HepG2 (cell line): ENCODE results near the gene SRCIN1. TPM values are rescaled to one million over a fixed set of nuclear protein-coding genes. Genes with fewer than 3 reads are reported as not detected.

Source experiments
- DNMT3B ChIP-seq: conservative IDR thresholded peaks from 2 replicates; pipeline ENCODE4 v1.6.1; 2016; ENCODE audit warnings: missing biosample characterization, control low read depth
- GABPB1 ChIP-seq: IDR thresholded peaks from 2 replicates; pipeline ENCODE4 v1.6.1; 2016; ENCODE audit warnings: mild to moderate bottlenecking, missing genetic modification reagents, moderate library complexity, missing compliant biosample characterization
- IRF9 ChIP-seq: sonication (generic); formaldehyde crosslinking; IDR thresholded peaks from 2 replicates; pipeline ENCODE4 v1.8.0; 2022; ENCODE audit warnings: missing genetic modification reagents, mild to moderate bottlenecking, borderline replicate concordance
- NR3C1 ChIP-seq: sonication (generic); formaldehyde crosslinking; IDR thresholded peaks from 2 replicates; pipeline ENCODE4 v1.4.0; 2020; ENCODE audit warnings: missing genetic modification reagents
- SAFB2 ChIP-seq: sonication (generic); formaldehyde crosslinking; IDR thresholded peaks from 2 replicates; pipeline ENCODE4 v1.5.1; 2020; ENCODE audit warnings: missing genetic modification reagents, low read depth, mild to moderate bottlenecking, borderline replicate concordance
- SKIL ChIP-seq: sonication (generic); formaldehyde crosslinking; IDR thresholded peaks from 2 replicates; pipeline ENCODE4 v1.8.0; 2022; ENCODE audit warnings: missing genetic modification reagents, mild to moderate bottlenecking, moderate library complexity, borderline replicate concordance
- ZBTB44 ChIP-seq: sonication (generic); formaldehyde crosslinking; IDR thresholded peaks from 2 replicates; pipeline ENCODE4 v1.4.0; 2020; ENCODE audit warnings: missing genetic modification reagents
- ZNF329 ChIP-seq: sonication (generic); formaldehyde crosslinking; IDR thresholded peaks from 2 replicates; pipeline ENCODE4 v1.9.0; 2021; ENCODE audit warnings: low read depth, mild to moderate bottlenecking, missing genetic modification reagents
- ZNF34 ChIP-seq: sonication (generic); formaldehyde crosslinking; IDR thresholded peaks from 2 replicates; pipeline ENCODE4 v1.4.0; 2020; ENCODE audit warnings: mild to moderate bottlenecking, missing genetic modification reagents, borderline replicate concordance
- ZNF407 ChIP-seq: sonication (generic); formaldehyde crosslinking; IDR thresholded peaks from one replicate; pipeline ENCODE4 v1.5.1; 2020; ENCODE audit warnings: mild to moderate bottlenecking, missing genetic modification reagents; ENCODE audit errors: not compliant biosample characterization
- ZNF580 ChIP-seq: IDR thresholded peaks from 2 replicates; pipeline ENCODE4 v1.6.1; 2016; ENCODE audit warnings: low read depth, borderline replicate concordance
- ZNF777 ChIP-seq: sonication (generic); formaldehyde crosslinking; IDR thresholded peaks from 2 replicates; pipeline ENCODE4 v1.4.0; 2020; ENCODE audit warnings: missing genetic modification reagents
- ZNF816 ChIP-seq: sonication (generic); formaldehyde crosslinking; IDR thresholded peaks from 2 replicates; pipeline ENCODE4 v1.8.0; 2022; ENCODE audit warnings: missing genetic modification reagents, mild to moderate bottlenecking, borderline replicate concordance
- ZSCAN21 ChIP-seq: sonication (generic); formaldehyde crosslinking; IDR thresholded peaks from 2 replicates; pipeline ENCODE4 v1.8.0; 2022; ENCODE audit warnings: mild to moderate bottlenecking, missing genetic modification reagents, moderate library complexity, borderline replicate concordance
- polyA plus RNA-seq, 8 experiments: library from polyadenylated mRNA; depleted of rRNA in 3 of 8; stranded (reverse) in 7 of 8; unstranded in 1 of 8; fragments of >200 nt; fragmentation: Illumina TruSeq in 4 of 8; extraction: Trizol in 4 of 8; gene quantifications; 2 replicates each; pipeline versions ENCODE4 v1.2.1 to v1.2.3, GENCODE V29; 2011 to 2016; ENCODE audit warnings: low read depth in 4 of 8, missing spikeins in 1 of 8, mixed read lengths in 1 of 8; ENCODE audit not compliant: insufficient read depth in 1 of 8
- total RNA-seq, 5 experiments: library from RNA; depleted of rRNA; stranded (reverse); fragments of >200 nt; fragmentation: Illumina TruSeq; extraction: Trizol; gene quantifications; 2 replicates each; pipeline ENCODE4 v1.2.3, GENCODE V29; 2016; ENCODE audit warnings: low read depth in 1 of 5

Gene SRCIN1
- total and polyA plus RNA-seq, 2 of the 13 experiments (the other 11 are each of a cell fraction or from before 2014, with no cell fraction given), result 1.2 to 9.6 TPM

- TF ChIP-seq IRF9 (CRISPR knock-in tag) (peak; percentile 81; the same call in 1 of the 2 replicates), SAFB2 (CRISPR knock-in tag) (no peak), ZNF816 (CRISPR knock-in tag) (no peak; the same call in 1 of the 2 replicates), ZNF580 (CRISPR knock-in tag) (peak; percentile 99), ZNF329 (0 out of 2 replicates have a peak, but pooled peaks have one; percentile 32), ZSCAN21 (peak; percentile 82; the same call in 1 of the 2 replicates), ZBTB44 (CRISPR knock-in tag) (peak; percentile 37; the same call in 1 of the 2 replicates), NR3C1 (CRISPR knock-in tag) (no peak), GABPB1 (peak; percentile 84), ZNF777 (CRISPR knock-in tag) (peak; percentile 41), DNMT3B (CRISPR knock-in tag) (no peak), SKIL (CRISPR knock-in tag) (no peak; the same call in 1 of the 2 replicates), ZNF34 (CRISPR knock-in tag) (0 out of 2 replicates have a peak, but pooled peaks have one; percentile 40), ZNF407 (peak; percentile 53)
These were observed at the start of gene SRCIN1 (continued) for GRCh38 chr17:38605841-38606645.
